HEK293 (cell line): ENCODE data around the gene SNRNP40.

ENCODE experiments used
- CTCF ChIA-PET: fragments of 350-600 bp; formaldehyde crosslinking; extraction: SDS; loops from one replicate; lab custom pipeline; 2021; ENCODE audit warnings: antibody characterized with exemption; lab: Yijun Ruan, JAX
- POLR2A ChIA-PET: fragments of 300-600 bp; formaldehyde crosslinking; extraction: SDS; loops from one replicate; lab custom pipeline; 2020; ENCODE audit warnings: antibody characterized with exemption, inconsistent platforms; lab: Yijun Ruan, JAX
- H3K27ac ChIP-seq: fragments of 200-500 bp; sonication (Bioruptor generic); 2 replicates; pipeline ENCODE4 v1.5.1; 2014; ENCODE audit warnings: low read depth, low read length, control low read depth, inconsistent platforms; ENCODE audit errors: extremely low read depth
- H3K36me3 ChIP-seq, 2 experiments: fragments of 200-500 bp in 1 of 2; sonication (Bioruptor generic) in 1 of 2; 1 replicate in 1 of 2; 2 replicates in 1 of 2; pipeline ENCODE4 v1.5.1; 2014 to 2017; ENCODE audit warnings: inconsistent platforms in 2 of 2, low read length in 2 of 2; ENCODE audit not compliant: control insufficient read depth in 2 of 2, insufficient read depth in 1 of 2
- H3K4me1 ChIP-seq: fragments of 200-500 bp; sonication (Bioruptor generic); 2 replicates; pipeline ENCODE4 v1.5.1; 2014; ENCODE audit warnings: mild to moderate bottlenecking, low read length, inconsistent platforms; ENCODE audit not compliant: control insufficient read depth, insufficient read depth
- H3K4me3 ChIP-seq: 2 replicates; pipeline ENCODE4 v1.5.1; 2011; ENCODE audit warnings: low read depth, mild to moderate bottlenecking, control low read depth, low read length, moderate library complexity
- H3K9me3 ChIP-seq: fragments of 200-500 bp; sonication (Bioruptor generic); 2 replicates; pipeline ENCODE4 v1.5.1; 2014; ENCODE audit warnings: low read depth, low read length, inconsistent platforms; ENCODE audit not compliant: control insufficient read depth, insufficient read depth
- GLIS1 ChIP-seq: fragments of 450-650 bp; formaldehyde crosslinking; IDR thresholded peaks from 2 replicates; pipeline ENCODE4 v1.5.1; 2016; ENCODE audit warnings: missing biosample characterization, missing genetic modification characterization
- HOXC10 ChIP-seq: sonication (generic); formaldehyde crosslinking; IDR thresholded peaks from 2 replicates; pipeline ENCODE4 v1.8.1; 2023; ENCODE audit warnings: mild to moderate bottlenecking, missing genetic modification reagents
- KLF1 ChIP-seq: fragments of 450-650 bp; formaldehyde crosslinking; IDR thresholded peaks from 2 replicates; pipeline ENCODE4 v1.5.1; 2016; ENCODE audit warnings: missing biosample characterization, missing genetic modification characterization
- KLF7 ChIP-seq: fragments of 450-650 bp; formaldehyde crosslinking; IDR thresholded peaks from 2 replicates; pipeline ENCODE4 v1.5.1; 2016; ENCODE audit warnings: missing biosample characterization, missing genetic modification characterization, borderline replicate concordance
- OSR2 ChIP-seq: fragments of 450-650 bp; formaldehyde crosslinking; IDR thresholded peaks from 2 replicates; pipeline ENCODE4 v1.5.1; 2016; ENCODE audit warnings: missing biosample characterization, missing genetic modification characterization
- PATZ1 ChIP-seq: fragments of 450-650 bp; formaldehyde crosslinking; IDR thresholded peaks from 2 replicates; pipeline ENCODE4 v1.5.1; 2016; ENCODE audit warnings: missing biosample characterization, missing genetic modification characterization
- TSHZ1 ChIP-seq: fragments of 450-650 bp; formaldehyde crosslinking; IDR thresholded peaks from 2 replicates; pipeline ENCODE4 v1.5.1; 2016; ENCODE audit warnings: missing biosample characterization, missing genetic modification characterization, borderline replicate concordance
- ZBTB11 ChIP-seq: fragments of 450-650 bp; formaldehyde crosslinking; conservative IDR thresholded peaks from 2 replicates; pipeline ENCODE4 v1.5.1; 2016; ENCODE audit warnings: low read depth, missing biosample characterization, missing genetic modification characterization
- ZBTB20 ChIP-seq: fragments of 450-650 bp; formaldehyde crosslinking; IDR thresholded peaks from 2 replicates; pipeline ENCODE4 v1.5.1; 2016; ENCODE audit warnings: missing biosample characterization, missing genetic modification characterization
- ZBTB48 ChIP-seq: fragments of 450-650 bp; formaldehyde crosslinking; IDR thresholded peaks from 2 replicates; pipeline ENCODE4 v1.5.1; 2016; ENCODE audit warnings: missing biosample characterization, missing genetic modification characterization
- ZBTB8A ChIP-seq: fragments of 450-650 bp; formaldehyde crosslinking; IDR thresholded peaks from 2 replicates; pipeline ENCODE4 v1.5.1; 2016; ENCODE audit warnings: missing biosample characterization, missing genetic modification characterization
- ZEB2 ChIP-seq: fragments of 450-650 bp; formaldehyde crosslinking; IDR thresholded peaks from 2 replicates; pipeline ENCODE4 v1.5.1; 2016; ENCODE audit warnings: missing biosample characterization, missing genetic modification characterization
- ZNF121 ChIP-seq: fragments of 450-650 bp; formaldehyde crosslinking; IDR thresholded peaks from 2 replicates; pipeline ENCODE4 v1.5.1; 2016; ENCODE audit warnings: missing biosample characterization, missing genetic modification characterization
- ZNF132 ChIP-seq: fragments of 450-650 bp; formaldehyde crosslinking; IDR thresholded peaks from 2 replicates; pipeline ENCODE4 v1.5.1; 2017; ENCODE audit warnings: missing biosample characterization, missing genetic modification characterization, borderline replicate concordance
- ZNF133 ChIP-seq: fragments of 450-650 bp; formaldehyde crosslinking; IDR thresholded peaks from 2 replicates; pipeline ENCODE4 v1.5.1; 2016; ENCODE audit warnings: missing biosample characterization, missing genetic modification characterization
- ZNF335 ChIP-seq: fragments of 450-650 bp; formaldehyde crosslinking; conservative IDR thresholded peaks from 2 replicates; pipeline ENCODE4 v1.5.1; 2016; ENCODE audit warnings: missing biosample characterization, missing genetic modification characterization
- ZNF404 ChIP-seq: fragments of 450-650 bp; formaldehyde crosslinking; IDR thresholded peaks from 2 replicates; pipeline ENCODE4 v1.5.1; 2017; ENCODE audit warnings: missing biosample characterization, missing genetic modification characterization
- ZNF449 ChIP-seq: fragments of 450-650 bp; formaldehyde crosslinking; IDR thresholded peaks from 2 replicates; pipeline ENCODE4 v1.5.1; 2017; ENCODE audit warnings: missing biosample characterization, mild to moderate bottlenecking, missing genetic modification characterization, moderate library complexity
- ZNF549 ChIP-seq: fragments of 450-650 bp; IDR thresholded peaks from 2 replicates; pipeline ENCODE4 v1.5.1; 2018; ENCODE audit warnings: missing biosample characterization, missing genetic modification characterization, mild to moderate bottlenecking, inconsistent platforms, moderate library complexity
- ZNF600 ChIP-seq: fragments of 450-650 bp; formaldehyde crosslinking; IDR thresholded peaks from 2 replicates; pipeline ENCODE4 v1.5.1; 2016; ENCODE audit warnings: missing biosample characterization, missing genetic modification characterization
- TF ChIP-seq, protein P1 (sequence below): fragments of 450-650 bp; formaldehyde crosslinking; IDR thresholded peaks from 2 replicates; pipeline ENCODE4 v1.5.0; 2017; ENCODE audit warnings: missing biosample characterization, missing genetic modification characterization, borderline replicate concordance

SNRNP40 gene

DNA sequence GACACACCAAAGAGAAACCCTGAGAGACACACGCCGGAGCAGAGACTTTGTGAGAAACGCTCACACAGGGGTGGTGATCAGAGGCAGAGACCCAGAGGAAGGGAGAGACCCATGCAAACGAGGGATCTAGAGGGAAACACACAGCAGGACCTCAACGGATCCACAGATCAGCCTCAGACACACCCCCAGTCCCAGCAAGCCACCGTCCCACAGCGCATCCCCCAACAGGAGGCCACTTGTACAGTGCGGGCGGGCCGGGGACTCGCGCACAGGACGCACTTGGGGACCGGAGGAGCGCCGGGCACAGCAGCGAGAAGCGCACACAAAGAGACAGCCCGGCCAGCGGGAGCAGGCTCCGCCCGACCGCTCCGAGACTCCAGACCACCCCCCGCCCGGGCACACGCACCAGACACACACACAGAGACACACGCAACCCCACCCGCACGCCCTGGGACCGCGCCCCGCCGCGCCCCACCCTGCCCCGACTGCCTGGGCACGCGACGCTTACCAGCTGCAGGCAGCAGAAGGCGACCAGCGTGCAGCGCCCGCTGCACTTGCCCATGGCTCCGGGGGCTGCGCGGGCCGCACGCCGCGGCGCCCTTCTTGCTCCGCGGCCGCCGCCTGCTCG, 57.5 kb downstream of the SNRNP40 start:
- no peaks in the 10 kb centered on the region for H3K36me3 ChIP-seq
- H3K9me3 ChIP-seq: no peaks in the 10 kb centered on the region
- POLR2A ChIA-PET: no interaction called here
- H3K4me3 ChIP-seq: peak overlapping the region; percentile 41
- H3K4me1 ChIP-seq: no peaks in the 10 kb centered on the region
- CTCF ChIA-PET: no interaction called here
- H3K27ac ChIP-seq: no peak overlapping the region; the same call in 1 of the 2 replicates
- TF ChIP-seq ZEB2 (tag by site-specific recombination) (0 out of 2 replicates have a peak, but pooled peaks have one; percentile 44), OSR2 (tag by site-specific recombination) (no peak), ZNF449 (tag by site-specific recombination) (peak; percentile 89), ZBTB8A (peak; percentile 83), ZBTB11 (tag by site-specific recombination) (peak; percentile 58), ZNF121 (tag by site-specific recombination) (no peak), HOXC10 (no peak), ZBTB20 (tag by site-specific recombination) (peak; percentile 93), TSHZ1 (no peak), ZNF600 (peak; percentile 86), ZNF404 (tag by site-specific recombination) (no peak), ZNF549 (tag by site-specific recombination) (no peak), ZNF133 (tag by site-specific recombination) (peak; percentile 90), ZNF335 (tag by site-specific recombination) (peak; percentile 89), PATZ1 (tag by site-specific recombination) (peak; percentile 81), GLIS1 (peak; percentile 57; the same call in 1 of the 2 replicates), ZNF132 (tag by site-specific recombination) (no peak), KLF1 (tag by site-specific recombination) (peak; percentile 100), KLF7 (tag by site-specific recombination) (peak; percentile 80; the same call in 1 of the 2 replicates), ZBTB48 (tag by site-specific recombination) (peak; percentile 79)
- TF ChIP-seq, protein P1, sequence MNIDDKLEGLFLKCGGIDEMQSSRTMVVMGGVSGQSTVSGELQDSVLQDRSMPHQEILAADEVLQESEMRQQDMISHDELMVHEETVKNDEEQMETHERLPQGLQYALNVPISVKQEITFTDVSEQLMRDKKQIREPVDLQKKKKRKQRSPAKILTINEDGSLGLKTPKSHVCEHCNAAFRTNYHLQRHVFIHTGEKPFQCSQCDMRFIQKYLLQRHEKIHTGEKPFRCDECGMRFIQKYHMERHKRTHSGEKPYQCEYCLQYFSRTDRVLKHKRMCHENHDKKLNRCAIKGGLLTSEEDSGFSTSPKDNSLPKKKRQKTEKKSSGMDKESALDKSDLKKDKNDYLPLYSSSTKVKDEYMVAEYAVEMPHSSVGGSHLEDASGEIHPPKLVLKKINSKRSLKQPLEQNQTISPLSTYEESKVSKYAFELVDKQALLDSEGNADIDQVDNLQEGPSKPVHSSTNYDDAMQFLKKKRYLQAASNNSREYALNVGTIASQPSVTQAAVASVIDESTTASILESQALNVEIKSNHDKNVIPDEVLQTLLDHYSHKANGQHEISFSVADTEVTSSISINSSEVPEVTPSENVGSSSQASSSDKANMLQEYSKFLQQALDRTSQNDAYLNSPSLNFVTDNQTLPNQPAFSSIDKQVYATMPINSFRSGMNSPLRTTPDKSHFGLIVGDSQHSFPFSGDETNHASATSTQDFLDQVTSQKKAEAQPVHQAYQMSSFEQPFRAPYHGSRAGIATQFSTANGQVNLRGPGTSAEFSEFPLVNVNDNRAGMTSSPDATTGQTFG (tag by site-specific recombination): no peak
